ENCODE data around the gene YARS1. TPM values are rescaled to one million over a fixed set of nuclear protein-coding genes. Genes with fewer than 3 reads are reported as not detected.

Gene YARS1
- total and polyA plus RNA-seq, 4 donors = 31.6 to 94.0 (median 52.6) TPM

DNA sequence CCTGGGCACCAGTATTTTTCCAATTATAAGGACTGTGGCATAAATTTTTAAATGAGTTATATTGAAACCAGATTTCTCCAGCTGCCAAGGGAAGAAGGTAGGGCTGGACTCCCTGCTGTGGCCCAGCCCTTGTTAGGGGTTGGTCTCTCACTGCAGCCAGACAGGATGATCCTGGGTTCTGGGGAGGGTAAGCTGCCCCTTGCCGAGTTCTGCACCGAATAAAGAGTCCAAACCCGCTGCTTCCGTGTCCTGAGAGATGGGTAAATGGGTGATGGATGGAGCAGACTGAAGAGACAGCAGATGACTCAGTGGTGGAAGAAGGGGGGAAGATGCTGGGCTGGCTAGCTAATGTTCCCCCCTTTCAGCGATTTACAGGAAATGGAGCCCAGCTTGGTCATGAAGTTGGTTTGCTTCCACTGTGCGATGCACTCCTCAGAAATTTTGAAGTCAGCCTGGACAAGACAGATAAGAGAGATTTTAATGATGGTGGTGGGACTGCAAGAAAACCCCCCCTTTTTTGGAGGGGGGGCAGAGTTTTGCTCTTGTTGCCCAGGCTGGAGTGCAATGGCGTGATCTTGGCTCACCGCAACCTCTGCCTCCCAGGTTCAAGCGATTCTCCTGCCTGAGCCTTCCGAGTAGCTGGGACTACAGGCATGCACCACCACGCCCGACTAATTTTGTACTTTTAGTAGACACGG is 41.4 kb downstream of the YARS1 start:
- Histone ChIP-seq H3K4me1 (ENCODE audit: control insufficient read depth in 4 of 4, insufficient read depth in 4 of 4, low read length in 3 of 4) (no peaks in the 10 kb centered on the region), H3K4me3 (ENCODE audit: low read depth in 1 of 3, low read length in 3 of 3) (no peak overlapping the region), H3K27ac (ENCODE audit: low read depth in 1 of 2, low read length in 2 of 2) (no peak overlapping the region), H3K36me3 (ENCODE audit: control insufficient read depth in 4 of 4, insufficient read depth in 3 of 4, low read depth in 1 of 4, low read length in 3 of 4) (peaks cover 17 to 59% (median 33%) of the 10 kb centered on the region in 4 donors), H3K27me3 (ENCODE audit: control insufficient read depth in 4 of 4, insufficient read depth in 4 of 4, low read length in 3 of 4) (no peaks in the 10 kb centered on the region), H3K9ac (ENCODE audit: low read depth in 1 of 2, low read length in 2 of 2) (no peak overlapping the region), H3K9me3 (ENCODE audit: control insufficient read depth in 4 of 4, low read length in 3 of 4) (no peaks in the 10 kb centered on the region)
- TF ChIP-seq EGR1 (IDR thresholded peaks at IDR 0.05; ENCODE audit: low read depth in 2 of 2) (no peak), HNF4G (IDR thresholded peaks at IDR 0.05) (no peak), HNF4A (conservative IDR thresholded peaks at IDR 0.05) (no peak), GABPA (IDR thresholded peaks at IDR 0.05 in 1 of 2, conservative IDR thresholded peaks at IDR 0.05 in 1 of 2) (no peak), TAF1 (conservative IDR thresholded peaks at IDR 0.05) (no peak), YY1 (IDR thresholded peaks at IDR 0.05) (no peak)
- TF ChIP-seq, protein P1, sequence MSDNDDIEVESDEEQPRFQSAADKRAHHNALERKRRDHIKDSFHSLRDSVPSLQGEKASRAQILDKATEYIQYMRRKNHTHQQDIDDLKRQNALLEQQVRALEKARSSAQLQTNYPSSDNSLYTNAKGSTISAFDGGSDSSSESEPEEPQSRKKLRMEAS (IDR thresholded peaks at IDR 0.05) = no peak
- TF ChIP-seq, protein P2, sequence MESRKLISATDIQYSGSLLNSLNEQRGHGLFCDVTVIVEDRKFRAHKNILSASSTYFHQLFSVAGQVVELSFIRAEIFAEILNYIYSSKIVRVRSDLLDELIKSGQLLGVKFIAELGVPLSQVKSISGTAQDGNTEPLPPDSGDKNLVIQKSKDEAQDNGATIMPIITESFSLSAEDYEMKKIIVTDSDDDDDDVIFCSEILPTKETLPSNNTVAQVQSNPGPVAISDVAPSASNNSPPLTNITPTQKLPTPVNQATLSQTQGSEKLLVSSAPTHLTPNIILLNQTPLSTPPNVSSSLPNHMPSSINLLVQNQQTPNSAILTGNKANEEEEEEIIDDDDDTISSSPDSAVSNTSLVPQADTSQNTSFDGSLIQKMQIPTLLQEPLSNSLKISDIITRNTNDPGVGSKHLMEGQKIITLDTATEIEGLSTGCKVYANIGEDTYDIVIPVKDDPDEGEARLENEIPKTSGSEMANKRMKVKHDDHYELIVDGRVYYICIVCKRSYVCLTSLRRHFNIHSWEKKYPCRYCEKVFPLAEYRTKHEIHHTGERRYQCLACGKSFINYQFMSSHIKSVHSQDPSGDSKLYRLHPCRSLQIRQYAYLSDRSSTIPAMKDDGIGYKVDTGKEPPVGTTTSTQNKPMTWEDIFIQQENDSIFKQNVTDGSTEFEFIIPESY (IDR thresholded peaks at IDR 0.05) = no peak
- 91% methylated on average over 13 of the region's 13 CpGs for WGBS
- DNase-seq (ENCODE audit: low spot score) = no peak

DNA sequence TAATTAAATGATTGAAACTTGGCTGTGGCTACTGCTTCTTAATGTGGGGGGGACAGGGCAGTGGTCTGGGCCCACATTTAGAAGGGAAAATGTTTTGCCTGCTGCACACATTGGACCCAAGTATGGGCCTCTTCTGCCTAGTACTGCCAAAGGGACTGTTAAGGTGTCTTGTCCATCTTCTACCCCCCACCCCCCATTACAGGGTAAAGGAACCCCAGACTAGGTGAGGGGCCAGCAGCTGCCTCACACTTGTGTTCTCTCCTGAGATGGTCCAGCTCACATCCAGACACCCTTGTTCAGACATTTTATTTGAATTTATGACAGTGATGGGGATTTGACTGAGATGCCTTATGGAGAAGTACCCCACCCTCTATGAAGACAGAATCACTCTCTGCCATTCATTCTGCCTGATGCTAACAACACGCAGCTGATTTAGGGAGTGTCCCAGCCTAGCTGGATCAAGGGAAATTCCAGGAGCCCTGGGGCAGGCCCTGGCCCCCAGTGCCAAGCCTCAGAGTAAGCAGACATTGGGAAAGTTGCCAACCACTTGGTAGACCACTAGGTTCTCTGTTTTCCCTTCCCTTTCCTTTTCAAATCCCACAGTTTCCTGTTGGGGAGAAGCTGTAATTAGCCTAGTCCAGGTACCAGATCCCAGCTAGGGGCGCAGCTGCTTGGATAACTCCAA is 42.1 kb downstream of the YARS1 start:
- Histone ChIP-seq H3K9ac (ENCODE audit: low read depth in 1 of 2, low read length in 2 of 2) (no peak overlapping the region), H3K4me1 (ENCODE audit: control insufficient read depth in 4 of 4, insufficient read depth in 4 of 4, low read length in 3 of 4) (no peaks in the 10 kb centered on the region), H3K27ac (ENCODE audit: low read depth in 1 of 2, low read length in 2 of 2) (no peak overlapping the region), H3K4me3 (ENCODE audit: low read depth in 1 of 3, low read length in 3 of 3) (no peak overlapping the region), H3K36me3 (ENCODE audit: control insufficient read depth in 4 of 4, insufficient read depth in 3 of 4, low read depth in 1 of 4, low read length in 3 of 4) (peaks cover 17 to 55% (median 27%) of the 10 kb centered on the region in 4 donors), H3K27me3 (ENCODE audit: control insufficient read depth in 4 of 4, insufficient read depth in 4 of 4, low read length in 3 of 4) (no peaks in the 10 kb centered on the region), H3K9me3 (ENCODE audit: control insufficient read depth in 4 of 4, low read length in 3 of 4) (no peaks in the 10 kb centered on the region)
- 61% methylated on average over 2 of the region's 2 CpGs for WGBS
- DNase-seq (ENCODE audit: low spot score) = no peak
- TF ChIP-seq NR2F2 (IDR thresholded peaks at IDR 0.05) (no peak), SP1 (IDR thresholded peaks at IDR 0.05) (no peak), JUND (IDR thresholded peaks at IDR 0.05) (no peak)
- TF ChIP-seq, protein P3, sequence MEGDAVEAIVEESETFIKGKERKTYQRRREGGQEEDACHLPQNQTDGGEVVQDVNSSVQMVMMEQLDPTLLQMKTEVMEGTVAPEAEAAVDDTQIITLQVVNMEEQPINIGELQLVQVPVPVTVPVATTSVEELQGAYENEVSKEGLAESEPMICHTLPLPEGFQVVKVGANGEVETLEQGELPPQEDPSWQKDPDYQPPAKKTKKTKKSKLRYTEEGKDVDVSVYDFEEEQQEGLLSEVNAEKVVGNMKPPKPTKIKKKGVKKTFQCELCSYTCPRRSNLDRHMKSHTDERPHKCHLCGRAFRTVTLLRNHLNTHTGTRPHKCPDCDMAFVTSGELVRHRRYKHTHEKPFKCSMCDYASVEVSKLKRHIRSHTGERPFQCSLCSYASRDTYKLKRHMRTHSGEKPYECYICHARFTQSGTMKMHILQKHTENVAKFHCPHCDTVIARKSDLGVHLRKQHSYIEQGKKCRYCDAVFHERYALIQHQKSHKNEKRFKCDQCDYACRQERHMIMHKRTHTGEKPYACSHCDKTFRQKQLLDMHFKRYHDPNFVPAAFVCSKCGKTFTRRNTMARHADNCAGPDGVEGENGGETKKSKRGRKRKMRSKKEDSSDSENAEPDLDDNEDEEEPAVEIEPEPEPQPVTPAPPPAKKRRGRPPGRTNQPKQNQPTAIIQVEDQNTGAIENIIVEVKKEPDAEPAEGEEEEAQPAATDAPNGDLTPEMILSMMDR (IDR thresholded peaks at IDR 0.05; ENCODE audit: low read depth, low read length, missing input control) = no peak

DNA sequence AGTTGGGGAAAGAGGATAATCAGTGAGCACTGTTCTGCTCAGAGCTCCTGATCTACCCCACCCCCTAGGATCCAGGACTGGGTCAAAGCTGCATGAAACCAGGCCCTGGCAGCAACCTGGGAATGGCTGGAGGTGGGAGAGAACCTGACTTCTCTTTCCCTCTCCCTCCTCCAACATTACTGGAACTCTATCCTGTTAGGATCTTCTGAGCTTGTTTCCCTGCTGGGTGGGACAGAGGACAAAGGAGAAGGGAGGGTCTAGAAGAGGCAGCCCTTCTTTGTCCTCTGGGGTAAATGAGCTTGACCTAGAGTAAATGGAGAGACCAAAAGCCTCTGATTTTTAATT is 42.7 kb downstream of the YARS1 start:
- Histone ChIP-seq H3K27me3 (ENCODE audit: control insufficient read depth in 4 of 4, insufficient read depth in 4 of 4, low read length in 3 of 4) (no peaks in the 10 kb centered on the region), H3K4me3 (ENCODE audit: low read depth in 1 of 3, low read length in 3 of 3) (no peak overlapping the region), H3K36me3 (ENCODE audit: control insufficient read depth in 4 of 4, insufficient read depth in 3 of 4, low read depth in 1 of 4, low read length in 3 of 4) (peaks cover 16 to 51% (median 21%) of the 10 kb centered on the region in 4 donors), H3K27ac (ENCODE audit: low read depth in 1 of 2, low read length in 2 of 2) (no peak overlapping the region), H3K9me3 (ENCODE audit: control insufficient read depth in 4 of 4, low read length in 3 of 4) (no peaks in the 10 kb centered on the region), H3K9ac (ENCODE audit: low read depth in 1 of 2, low read length in 2 of 2) (no peak overlapping the region), H3K4me1 (ENCODE audit: control insufficient read depth in 4 of 4, insufficient read depth in 4 of 4, low read length in 3 of 4) (no peaks in the 10 kb centered on the region)
- TF ChIP-seq GABPA (IDR thresholded peaks at IDR 0.05 in 1 of 2, conservative IDR thresholded peaks at IDR 0.05 in 1 of 2) (no peak), HNF4G (IDR thresholded peaks at IDR 0.05) (no peak), EGR1 (IDR thresholded peaks at IDR 0.05; ENCODE audit: low read depth in 2 of 2) (no peak), JUND (IDR thresholded peaks at IDR 0.05) (no peak)
- TF ChIP-seq, protein P3 (IDR thresholded peaks at IDR 0.05; ENCODE audit: low read depth, low read length, missing input control) = no peak
- no peak for DNase-seq (ENCODE audit: low spot score)

All from liver (tissue), 9 donors.